Cardiac fibroblast (primary cell): ENCODE results near the gene ELF2.
"Not testable (repeated sequence)": the region's sequence is repeated elsewhere in the genome, so short reads cannot be mapped to it uniquely, and the experiment has no call there.

Source experiments
- DNase-seq, 2 donors: peaks; one replicate each; pipeline versions ENCODE4 v3.0.0 to v3.0.0-alpha.2; 2010; ENCODE audit warnings: low read depth in 2 of 2
- H3K4me3 ChIP-seq, 2 donors: replicated peaks in 1 of 2; 1 replicate in 1 of 2; 2 replicates in 1 of 2; pipeline ENCODE4 v1.5.1; 2011; ENCODE audit warnings: low read depth in 2 of 2, low read length in 2 of 2, mild to moderate bottlenecking in 2 of 2, moderate library complexity in 1 of 2
- TF ChIP-seq, protein P1 (sequence below): IDR thresholded peaks from one replicate; pipeline ENCODE4 v1.5.1; 2011; ENCODE audit warnings: low read depth, mild to moderate bottlenecking, low read length, inconsistent platforms

The ELF2 gene

GRCh38 chr4:139200506-139200905 lies 23.5 kb upstream of the ELF2 start:
- DNase-seq, result no peak
- no peak overlapping the region for H3K4me3 ChIP-seq
- TF ChIP-seq, protein P1, sequence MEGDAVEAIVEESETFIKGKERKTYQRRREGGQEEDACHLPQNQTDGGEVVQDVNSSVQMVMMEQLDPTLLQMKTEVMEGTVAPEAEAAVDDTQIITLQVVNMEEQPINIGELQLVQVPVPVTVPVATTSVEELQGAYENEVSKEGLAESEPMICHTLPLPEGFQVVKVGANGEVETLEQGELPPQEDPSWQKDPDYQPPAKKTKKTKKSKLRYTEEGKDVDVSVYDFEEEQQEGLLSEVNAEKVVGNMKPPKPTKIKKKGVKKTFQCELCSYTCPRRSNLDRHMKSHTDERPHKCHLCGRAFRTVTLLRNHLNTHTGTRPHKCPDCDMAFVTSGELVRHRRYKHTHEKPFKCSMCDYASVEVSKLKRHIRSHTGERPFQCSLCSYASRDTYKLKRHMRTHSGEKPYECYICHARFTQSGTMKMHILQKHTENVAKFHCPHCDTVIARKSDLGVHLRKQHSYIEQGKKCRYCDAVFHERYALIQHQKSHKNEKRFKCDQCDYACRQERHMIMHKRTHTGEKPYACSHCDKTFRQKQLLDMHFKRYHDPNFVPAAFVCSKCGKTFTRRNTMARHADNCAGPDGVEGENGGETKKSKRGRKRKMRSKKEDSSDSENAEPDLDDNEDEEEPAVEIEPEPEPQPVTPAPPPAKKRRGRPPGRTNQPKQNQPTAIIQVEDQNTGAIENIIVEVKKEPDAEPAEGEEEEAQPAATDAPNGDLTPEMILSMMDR, result no peak

- TF ChIP-seq, protein P1, result no peak
- DNase-seq, result no peak
- no peak overlapping the region for H3K4me3 ChIP-seq
These were observed 23.1 kb upstream of the ELF2 start for GRCh38 chr4:139200102-139200501.

DNA sequence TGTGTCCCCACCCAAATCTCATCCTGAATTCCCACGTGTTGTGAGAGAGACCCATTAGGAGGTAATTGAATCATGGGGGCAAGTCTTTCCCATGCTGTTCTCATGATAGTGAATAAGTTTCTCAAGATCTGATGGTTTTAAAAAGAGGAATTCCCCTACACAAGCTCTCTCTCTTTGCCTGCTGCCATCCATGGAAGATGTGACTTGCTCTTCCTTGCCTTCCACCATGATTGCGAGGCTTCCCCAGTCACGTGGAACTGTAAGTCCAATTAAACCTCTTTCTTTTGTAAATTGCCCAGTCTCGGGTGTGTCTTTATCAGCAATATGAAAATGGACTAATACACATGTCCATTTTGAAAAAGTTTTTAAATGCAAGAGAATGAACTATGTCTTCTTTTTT lies 20.2 kb upstream of the ELF2 start:
- DNase-seq, H3K4me3 ChIP-seq: not testable (repeated sequence)

- TF ChIP-seq, protein P1, result no peak
- no peak for DNase-seq
- H3K4me3 ChIP-seq, result no peak overlapping the region
These were observed 19.4 kb upstream of the ELF2 start for GRCh38 chr4:139196462-139196861.

DNA sequence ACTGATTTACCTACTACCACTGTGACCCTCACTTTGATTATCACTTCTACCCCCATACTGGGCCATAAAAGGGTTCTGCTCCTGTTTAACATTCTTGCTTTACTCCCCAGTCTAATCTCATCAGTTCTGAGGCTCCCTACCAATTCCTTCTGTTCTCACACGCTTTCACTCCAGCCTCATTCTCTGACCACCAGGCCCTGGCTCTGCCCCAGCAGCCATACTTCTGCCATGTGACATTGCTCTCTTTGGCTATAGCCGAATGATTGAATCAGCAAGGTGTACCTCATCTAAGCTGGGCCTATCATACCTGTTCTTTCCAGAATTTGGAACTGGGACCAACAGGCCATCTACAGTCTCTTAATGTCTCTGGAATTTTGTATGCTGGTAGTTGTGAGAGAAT lies 14.4 kb upstream of the ELF2 start:
- H3K4me3 ChIP-seq, result no peak overlapping the region
- TF ChIP-seq, protein P1, result no peak
- DNase-seq, result peak in 1 of 2 donors; percentile 11

GRCh38 chr4:139189972-139190371 lies 13.0 kb upstream of the ELF2 start:
- no peak for DNase-seq
- TF ChIP-seq, protein P1, result no peak
- H3K4me3 ChIP-seq, result no peak overlapping the region

- H3K4me3 ChIP-seq, result no peak overlapping the region
- DNase-seq, result no peak
- TF ChIP-seq, protein P1, result no peak
These were observed 12.4 kb upstream of the ELF2 start for GRCh38 chr4:139189417-139189749.
